ENCODE measurements around the gene GPRC5C. TPM values are rescaled to one million over a fixed set of nuclear protein-coding genes. Genes with fewer than 3 reads are reported as not detected.
A peak's percentile ranks its signal among the peaks of the same experiment; 100 is the strongest.

The GPRC5C gene
- total RNA-seq, 4 donors from 2014 or later: 12.6 to 23.6 (median 14.5) TPM

DNA sequence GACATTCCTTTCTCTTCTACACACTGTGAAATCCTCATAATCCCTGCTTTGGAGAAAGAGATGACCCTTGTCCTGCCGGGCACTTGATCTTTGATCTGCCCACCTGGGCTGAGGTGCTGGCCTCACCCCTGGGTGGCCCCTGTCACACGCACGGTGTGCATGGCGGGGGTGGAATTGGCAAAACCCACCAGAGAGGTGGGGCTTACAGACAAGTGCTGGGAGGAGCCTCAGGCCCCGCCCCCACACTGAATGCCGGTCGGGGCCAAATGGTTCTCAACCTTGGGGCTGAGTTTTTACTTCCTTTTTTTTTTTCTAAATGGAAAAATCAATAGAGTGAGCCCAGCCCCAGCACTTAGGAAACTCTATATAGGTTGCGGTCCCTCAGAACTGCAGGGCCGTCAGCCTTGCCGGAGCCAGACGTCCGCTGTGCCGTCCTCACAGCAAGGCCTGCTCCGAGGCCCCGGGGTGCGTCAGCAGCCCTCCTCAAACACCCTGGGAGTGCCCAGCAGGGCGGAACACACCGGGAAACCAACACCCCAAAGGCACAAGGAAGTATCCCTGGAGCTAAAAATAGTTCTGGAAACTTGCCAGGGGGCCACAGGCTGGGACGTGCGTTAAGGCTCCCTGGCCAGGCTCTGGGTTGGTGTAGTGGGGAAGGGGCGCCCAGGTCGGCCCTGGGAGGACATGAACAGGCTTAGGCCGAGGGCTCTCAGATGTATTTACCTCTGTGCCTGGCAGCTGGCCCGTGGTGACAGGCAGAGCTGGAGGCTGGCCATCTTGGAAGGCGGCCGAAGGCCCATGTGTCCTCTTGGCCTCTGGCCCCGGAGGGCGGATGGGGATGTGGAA is 11.0 kb downstream of the GPRC5C start:
- Histone ChIP-seq H3K27me3 (no peaks in the 10 kb centered on the region), H3K4me1 (peaks cover 51 to 58% (median 58%) of the 10 kb centered on the region in 4 donors), H3K27ac (replicated peaks in 1 of 4) (peak overlapping the region; percentile 74 to 86 (median 78)), H3K36me3 (peaks cover 0 to 34% (median 14%) of the 10 kb centered on the region in 4 donors), H3K9me3 (peaks cover 0 to 4% (median under 1%) of the 10 kb centered on the region in 4 donors), H3K4me3 (peak overlapping the region; percentile 34 to 42 (median 39))
- TF ChIP-seq POLR2A (IDR thresholded peaks at IDR 0.05; ENCODE audit: low read depth) (peak; percentile 37), EP300 (IDR thresholded peaks at IDR 0.05) (peak; percentile 2), POLR2AphosphoS5 (IDR thresholded peaks at IDR 0.05) (peak; percentile 61 to 75)
- TF ChIP-seq, protein P1, sequence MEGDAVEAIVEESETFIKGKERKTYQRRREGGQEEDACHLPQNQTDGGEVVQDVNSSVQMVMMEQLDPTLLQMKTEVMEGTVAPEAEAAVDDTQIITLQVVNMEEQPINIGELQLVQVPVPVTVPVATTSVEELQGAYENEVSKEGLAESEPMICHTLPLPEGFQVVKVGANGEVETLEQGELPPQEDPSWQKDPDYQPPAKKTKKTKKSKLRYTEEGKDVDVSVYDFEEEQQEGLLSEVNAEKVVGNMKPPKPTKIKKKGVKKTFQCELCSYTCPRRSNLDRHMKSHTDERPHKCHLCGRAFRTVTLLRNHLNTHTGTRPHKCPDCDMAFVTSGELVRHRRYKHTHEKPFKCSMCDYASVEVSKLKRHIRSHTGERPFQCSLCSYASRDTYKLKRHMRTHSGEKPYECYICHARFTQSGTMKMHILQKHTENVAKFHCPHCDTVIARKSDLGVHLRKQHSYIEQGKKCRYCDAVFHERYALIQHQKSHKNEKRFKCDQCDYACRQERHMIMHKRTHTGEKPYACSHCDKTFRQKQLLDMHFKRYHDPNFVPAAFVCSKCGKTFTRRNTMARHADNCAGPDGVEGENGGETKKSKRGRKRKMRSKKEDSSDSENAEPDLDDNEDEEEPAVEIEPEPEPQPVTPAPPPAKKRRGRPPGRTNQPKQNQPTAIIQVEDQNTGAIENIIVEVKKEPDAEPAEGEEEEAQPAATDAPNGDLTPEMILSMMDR (IDR thresholded peaks at IDR 0.05): no peak
- WGBS: 24% methylated on average over 17 of the region's 28 CpGs
- intact Hi-C loops (cut with DNase I): no loop called here
- peak; percentile 97 for DNase-seq (ENCODE audit: extremely low spot score)

DNA sequence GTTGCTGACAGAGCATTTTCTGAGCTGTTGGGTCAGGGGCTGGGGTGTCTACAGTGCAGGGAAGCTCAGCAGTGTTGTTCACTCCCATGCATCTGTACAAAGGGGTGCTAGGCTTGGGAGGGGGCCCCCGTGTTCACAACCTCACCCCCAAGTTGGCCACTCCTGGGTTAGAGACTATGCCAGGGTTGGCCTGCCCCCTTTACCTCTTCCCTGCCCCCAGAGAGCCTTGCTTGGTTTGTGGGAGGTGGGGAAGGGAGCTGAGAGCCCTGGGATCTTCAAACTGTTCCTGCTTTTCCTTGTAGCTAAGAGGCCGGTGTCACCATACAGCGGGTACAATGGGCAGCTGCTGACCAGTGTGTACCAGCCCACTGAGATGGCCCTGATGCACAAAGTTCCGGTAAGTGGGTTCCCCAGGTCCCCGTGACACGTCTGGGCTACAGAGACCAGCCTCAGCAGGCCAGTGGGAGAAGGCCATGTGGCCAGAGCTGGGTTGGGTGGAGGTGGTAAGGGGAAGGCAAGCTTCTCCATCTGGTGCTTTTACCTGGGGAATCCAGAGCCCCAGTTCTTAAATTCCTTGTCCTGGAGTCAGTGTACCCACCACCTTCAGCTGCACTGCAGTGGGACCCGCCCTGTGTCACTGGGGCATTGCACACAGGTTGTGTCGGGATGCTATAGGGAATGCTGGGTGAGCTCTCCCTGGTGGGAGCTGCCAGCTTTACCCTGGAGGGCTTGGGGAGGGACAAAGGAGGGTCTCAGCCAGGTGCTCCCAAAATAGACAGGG is 11.8 kb downstream of the GPRC5C start:
- TF ChIP-seq EP300 (IDR thresholded peaks at IDR 0.05): no peak
- TF ChIP-seq POLR2A (IDR thresholded peaks at IDR 0.05; ENCODE audit: low read depth): no peak
- TF ChIP-seq, protein P1 (IDR thresholded peaks at IDR 0.05): no peak
- TF ChIP-seq POLR2AphosphoS5 (IDR thresholded peaks at IDR 0.05): no peak
- intact Hi-C loops (cut with DNase I): no loop called here
- 74% methylated on average over 5 of the region's 8 CpGs for WGBS
- no peaks in the 10 kb centered on the region for H3K9me3 ChIP-seq
- no peaks in the 10 kb centered on the region for H3K27me3 ChIP-seq
- H3K4me1 ChIP-seq: peaks cover 53 to 62% (median 59%) of the 10 kb centered on the region in 4 donors
- peaks cover 0 to 36% (median 14%) of the 10 kb centered on the region in 4 donors for H3K36me3 ChIP-seq
- no peak for DNase-seq (ENCODE audit: extremely low spot score)
- peak overlapping the region; percentile 34 to 42 (median 39) for H3K4me3 ChIP-seq
- H3K27ac ChIP-seq (replicated peaks in 1 of 4): peak overlapping the region; percentile 74 to 86 (median 78)

DNA sequence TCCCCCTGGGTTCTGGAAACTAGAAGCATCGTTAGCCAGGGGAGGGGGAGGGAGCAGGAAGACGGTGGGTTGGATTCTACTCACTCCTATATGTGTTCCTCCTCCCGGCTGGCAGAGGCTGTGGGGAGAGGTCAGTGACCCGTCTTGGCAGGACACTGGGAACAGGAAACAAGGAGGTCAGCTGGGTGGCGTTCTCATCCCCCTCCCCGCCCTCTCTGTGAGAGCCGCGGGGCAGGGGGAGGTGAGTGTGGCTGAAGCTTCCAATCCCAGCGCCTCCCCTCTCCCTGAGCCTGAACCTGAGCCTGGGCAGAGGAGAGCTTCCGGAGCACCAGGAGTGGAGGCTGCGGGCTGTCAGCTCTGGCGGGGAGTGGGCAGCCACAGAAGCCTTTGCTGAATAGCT is 12.5 kb downstream of the GPRC5C start:
- TF ChIP-seq EP300 (IDR thresholded peaks at IDR 0.05) (no peak), POLR2AphosphoS5 (IDR thresholded peaks at IDR 0.05) (peak in 1 of 2 donors; percentile 21), POLR2A (IDR thresholded peaks at IDR 0.05; ENCODE audit: low read depth) (no peak)
- TF ChIP-seq, protein P1 (IDR thresholded peaks at IDR 0.05): no peak
- Histone ChIP-seq H3K27me3 (no peaks in the 10 kb centered on the region), H3K36me3 (peaks cover 0 to 36% (median 14%) of the 10 kb centered on the region in 4 donors), H3K4me3 (no peak overlapping the region), H3K27ac (replicated peaks in 1 of 4) (peak overlapping the region; percentile 74 to 86 (median 78)), H3K4me1 (peaks cover 53 to 62% (median 59%) of the 10 kb centered on the region in 4 donors), H3K9me3 (no peaks in the 10 kb centered on the region)
- intact Hi-C loops (cut with DNase I): no loop called here
- 60% methylated on average over 11 of the region's 12 CpGs for WGBS
- DNase-seq (ENCODE audit: extremely low spot score): no peak

DNA sequence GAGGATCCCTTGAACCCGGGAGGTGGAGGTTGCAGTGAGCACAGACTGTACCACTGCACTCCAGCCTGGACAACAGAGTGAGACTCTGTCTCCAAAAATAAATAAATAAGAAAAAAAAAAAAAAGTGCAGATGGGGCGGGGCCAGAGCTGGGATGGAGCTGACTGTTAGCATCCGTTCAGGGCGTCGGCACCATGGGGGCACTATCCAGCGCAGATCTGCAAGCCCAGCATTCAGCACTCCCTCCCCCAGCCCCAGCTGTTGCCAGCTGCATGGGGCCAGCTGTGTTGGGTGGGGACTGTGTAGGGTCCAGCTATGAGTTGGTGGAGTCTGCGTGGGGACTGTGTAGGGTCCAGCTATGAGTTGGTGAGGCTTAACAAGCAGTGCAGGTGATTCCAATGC is 13.3 kb downstream of the GPRC5C start:
- no peak for TF ChIP-seq POLR2A (IDR thresholded peaks at IDR 0.05; ENCODE audit: low read depth)
- TF ChIP-seq, protein P1 (IDR thresholded peaks at IDR 0.05): no peak
- TF ChIP-seq POLR2AphosphoS5 (IDR thresholded peaks at IDR 0.05): no peak
- TF ChIP-seq EP300 (IDR thresholded peaks at IDR 0.05): no peak
- no peak for DNase-seq (ENCODE audit: extremely low spot score)
- H3K36me3 ChIP-seq: peaks cover 0 to 29% (median 8%) of the 10 kb centered on the region in 4 donors
- no peaks in the 10 kb centered on the region for H3K27me3 ChIP-seq
- H3K27ac ChIP-seq (replicated peaks in 1 of 4): peak overlapping the region; percentile 74 to 86 (median 78)
- H3K4me3 ChIP-seq: no peak overlapping the region
- intact Hi-C loops (cut with DNase I): no loop called here
- H3K4me1 ChIP-seq: peaks cover 53 to 62% (median 59%) of the 10 kb centered on the region in 4 donors
- WGBS: 86% methylated on average over 7 of the region's 7 CpGs
- no peaks in the 10 kb centered on the region for H3K9me3 ChIP-seq

All from esophagus muscularis mucosa (tissue), 4 donors.